DND-41 (cell line): Measurements from ENCODE around the gene GAL.

Experiments used
- ATAC-seq: fragments of 200-7000 bp; cut with Tn5 transposase; 3 replicates; pipeline ENCODE4 v1.9.1; 2021; ENCODE audit warnings: low read depth; ENCODE audit not compliant: insufficient read depth
- DNase-seq: peaks from one replicate; pipeline ENCODE4 v3.0.0-alpha.2; 2020
- H2AFZ ChIP-seq: 2 replicates; pipeline ENCODE4 v1.6.0; 2012; ENCODE audit warnings: low read depth, low read length
- H3K27ac ChIP-seq: 2 replicates; pipeline ENCODE4 v1.5.1; 2012; ENCODE audit warnings: low read length, inconsistent platforms
- H3K27me3 ChIP-seq: fragments of 200-600 bp; sonication (generic); 2 replicates; pipeline ENCODE4 v1.6.0; 2012; ENCODE audit warnings: low read length, mild to moderate bottlenecking, inconsistent platforms; ENCODE audit not compliant: insufficient read depth, poor library complexity
- H3K36me3 ChIP-seq: 2 replicates; pipeline ENCODE4 v1.5.1; 2012; ENCODE audit warnings: low read length, inconsistent platforms; ENCODE audit not compliant: insufficient read depth
- H3K4me1 ChIP-seq: 2 replicates; pipeline ENCODE4 v1.5.1; 2012; ENCODE audit warnings: mild to moderate bottlenecking, low read length; ENCODE audit not compliant: insufficient read depth
- H3K4me2 ChIP-seq: 2 replicates; pipeline ENCODE4 v1.6.0; 2012; ENCODE audit warnings: mild to moderate bottlenecking, moderate library complexity, low read length, inconsistent platforms; ENCODE audit not compliant: insufficient read depth
- H3K4me3 ChIP-seq, 2 experiments: fragments of 200-600 bp in 1 of 2; shearing (Covaris generic) in 1 of 2; 2 replicates each; pipeline ENCODE4 v1.5.1; 2012 to 2016; ENCODE audit warnings: inconsistent platforms in 2 of 2, low read length in 2 of 2, mild to moderate bottlenecking in 2 of 2, low read depth in 1 of 2, moderate library complexity in 1 of 2
- H3K79me2 ChIP-seq: 2 replicates; pipeline ENCODE4 v1.6.0; 2012; ENCODE audit warnings: low read length, inconsistent platforms; ENCODE audit not compliant: insufficient read depth
- H3K9ac ChIP-seq: 2 replicates; pipeline ENCODE4 v1.6.0; 2012; ENCODE audit warnings: low read depth, mild to moderate bottlenecking, inconsistent platforms, low read length, moderate library complexity
- H3K9me3 ChIP-seq: 2 replicates; pipeline ENCODE4 v1.5.1; 2012; ENCODE audit warnings: low read length, moderate library complexity, mild to moderate bottlenecking, inconsistent platforms; ENCODE audit not compliant: insufficient read depth, severe bottlenecking
- H4K20me1 ChIP-seq: 2 replicates; pipeline ENCODE4 v1.6.0; 2012; ENCODE audit warnings: low read length; ENCODE audit not compliant: insufficient read depth
- EZH2 ChIP-seq: IDR thresholded peaks from 3 replicates; pipeline ENCODE4 v1.6.1; 2012; ENCODE audit warnings: borderline replicate concordance, low read depth, mild to moderate bottlenecking, moderate library complexity, low read length, inconsistent platforms; ENCODE audit not compliant: severe bottlenecking
- TF ChIP-seq, protein P1 (sequence below): IDR thresholded peaks from 2 replicates; pipeline ENCODE4 v1.5.1; 2012; ENCODE audit warnings: borderline replicate concordance, low read length, moderate library complexity, mild to moderate bottlenecking; ENCODE audit not compliant: poor library complexity, severe bottlenecking; ENCODE audit errors: extremely low read depth

The GAL gene

DNA sequence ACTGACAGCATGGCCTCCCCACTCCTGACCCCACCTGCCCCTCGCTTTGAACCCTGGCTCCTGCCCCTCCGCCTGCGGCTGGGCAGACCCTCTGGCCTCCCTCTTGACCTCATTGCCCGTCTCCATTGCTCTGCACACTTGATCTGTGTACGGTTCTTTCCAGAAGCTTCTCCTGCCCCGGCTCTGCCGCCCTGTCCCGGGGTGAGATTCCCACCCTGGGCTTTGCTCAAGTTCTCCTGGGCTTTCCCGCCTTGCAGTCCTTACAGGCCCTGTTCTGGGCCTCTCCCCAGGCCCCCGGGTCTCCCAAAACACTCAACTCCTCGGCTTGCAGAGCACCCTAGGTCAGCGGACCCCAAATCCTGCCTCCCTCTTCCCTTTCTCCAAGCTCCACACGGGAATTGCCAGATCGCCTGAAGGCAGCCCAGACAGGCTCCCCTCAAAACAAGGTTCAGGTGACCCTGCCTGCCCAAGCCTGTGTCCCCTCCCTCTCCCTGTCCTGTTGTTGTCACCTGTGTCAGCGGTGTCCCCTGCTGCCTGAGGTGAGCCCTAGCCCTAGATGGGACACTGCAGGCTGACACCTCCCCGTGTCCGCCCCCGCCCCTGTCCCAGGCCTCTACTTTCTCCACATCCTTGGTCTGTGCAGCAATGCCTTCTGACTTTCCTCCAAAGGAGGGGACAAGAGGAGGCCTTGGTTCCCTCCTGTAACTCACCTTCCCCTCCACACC, 1.5 kb downstream of the GAL start:
- Histone ChIP-seq H3K36me3 (no peaks in the 10 kb centered on the region), H3K9me3 (no peaks in the 10 kb centered on the region), H3K9ac (no peak overlapping the region), H4K20me1 (peaks cover 9% of the 10 kb centered on the region; the same call in 1 of the 2 replicates), H3K4me2 (no peak overlapping the region), H3K4me1 (peaks cover 13% of the 10 kb centered on the region), H3K4me3 (no peak overlapping the region), H2AFZ (no peak overlapping the region), H3K27me3 (peaks cover 14% of the 10 kb centered on the region), H3K79me2 (no peaks in the 10 kb centered on the region), H3K27ac (no peak overlapping the region)
- no peak for DNase-seq
- TF ChIP-seq, protein P1, sequence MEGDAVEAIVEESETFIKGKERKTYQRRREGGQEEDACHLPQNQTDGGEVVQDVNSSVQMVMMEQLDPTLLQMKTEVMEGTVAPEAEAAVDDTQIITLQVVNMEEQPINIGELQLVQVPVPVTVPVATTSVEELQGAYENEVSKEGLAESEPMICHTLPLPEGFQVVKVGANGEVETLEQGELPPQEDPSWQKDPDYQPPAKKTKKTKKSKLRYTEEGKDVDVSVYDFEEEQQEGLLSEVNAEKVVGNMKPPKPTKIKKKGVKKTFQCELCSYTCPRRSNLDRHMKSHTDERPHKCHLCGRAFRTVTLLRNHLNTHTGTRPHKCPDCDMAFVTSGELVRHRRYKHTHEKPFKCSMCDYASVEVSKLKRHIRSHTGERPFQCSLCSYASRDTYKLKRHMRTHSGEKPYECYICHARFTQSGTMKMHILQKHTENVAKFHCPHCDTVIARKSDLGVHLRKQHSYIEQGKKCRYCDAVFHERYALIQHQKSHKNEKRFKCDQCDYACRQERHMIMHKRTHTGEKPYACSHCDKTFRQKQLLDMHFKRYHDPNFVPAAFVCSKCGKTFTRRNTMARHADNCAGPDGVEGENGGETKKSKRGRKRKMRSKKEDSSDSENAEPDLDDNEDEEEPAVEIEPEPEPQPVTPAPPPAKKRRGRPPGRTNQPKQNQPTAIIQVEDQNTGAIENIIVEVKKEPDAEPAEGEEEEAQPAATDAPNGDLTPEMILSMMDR, result no peak
- TF ChIP-seq EZH2, result no peak
- no peak for ATAC-seq

DNA sequence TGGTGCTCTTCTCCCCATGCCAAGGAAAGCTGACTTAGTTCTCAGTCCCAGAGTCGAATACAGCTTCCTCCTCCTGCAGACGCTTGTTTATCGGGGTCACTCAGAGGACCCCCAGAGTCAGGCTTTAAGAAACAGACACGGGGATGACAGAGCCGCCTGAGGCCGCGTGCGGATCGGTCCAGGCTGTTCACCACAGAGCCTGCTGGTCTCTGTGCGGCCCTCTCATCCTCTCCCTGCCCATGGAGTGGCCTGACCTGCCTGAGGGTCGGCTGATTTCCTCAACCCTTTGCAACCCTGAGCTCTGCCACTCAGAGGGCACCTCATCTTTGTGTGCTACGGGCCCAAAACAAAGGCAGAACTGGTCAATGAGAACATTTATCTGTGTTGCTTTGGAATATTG, 2.1 kb downstream of the GAL start:
- Histone ChIP-seq H3K4me3 (no peak overlapping the region), H2AFZ (no peak overlapping the region), H4K20me1 (peaks cover 9% of the 10 kb centered on the region; the same call in 1 of the 2 replicates), H3K27me3 (peaks cover 16% of the 10 kb centered on the region), H3K4me2 (no peak overlapping the region), H3K9ac (no peak overlapping the region), H3K9me3 (no peaks in the 10 kb centered on the region), H3K36me3 (no peaks in the 10 kb centered on the region), H3K27ac (no peak overlapping the region), H3K4me1 (peaks cover 19% of the 10 kb centered on the region), H3K79me2 (no peaks in the 10 kb centered on the region)
- TF ChIP-seq, protein P1, result no peak
- no peak for TF ChIP-seq EZH2
- ATAC-seq (no peak), DNase-seq (no peak)

DNA sequence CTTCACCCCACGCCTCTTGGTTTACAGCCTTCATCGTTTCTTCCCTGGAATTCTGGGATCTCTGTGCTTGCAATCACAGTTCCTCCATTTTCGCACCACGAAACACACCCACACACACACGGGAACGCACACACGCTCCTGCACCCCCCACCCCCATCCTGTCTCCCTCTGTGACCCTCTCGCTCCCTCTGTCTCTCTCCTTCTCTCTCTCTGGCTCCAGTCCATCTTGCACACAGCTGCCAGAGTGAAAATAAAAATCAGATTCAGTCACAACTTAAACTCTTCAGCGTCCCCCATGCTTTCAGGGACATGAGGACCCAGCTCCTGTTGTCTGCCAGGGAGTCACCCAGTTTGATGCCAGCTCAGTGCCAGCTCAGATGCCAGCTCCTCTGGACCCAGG, 3.0 kb downstream of the GAL start:
- Histone ChIP-seq H3K4me3 (no peak overlapping the region), H2AFZ (no peak overlapping the region), H4K20me1 (peaks cover 9% of the 10 kb centered on the region; the same call in 1 of the 2 replicates), H3K4me1 (peaks cover 19% of the 10 kb centered on the region), H3K4me2 (no peak overlapping the region), H3K9me3 (no peaks in the 10 kb centered on the region), H3K9ac (no peak overlapping the region), H3K79me2 (no peaks in the 10 kb centered on the region), H3K36me3 (no peaks in the 10 kb centered on the region), H3K27me3 (peaks cover 16% of the 10 kb centered on the region), H3K27ac (no peak overlapping the region)
- TF ChIP-seq EZH2, result no peak
- TF ChIP-seq, protein P1, result no peak
- ATAC-seq (no peak), DNase-seq (no peak)
